GOT3 (cell line): ENCODE data around the gene E4F1.

Experiments
- DNase-seq: peaks from one replicate; lab custom pipeline; 2025; ENCODE audit warnings: mixed read lengths; lab: John Stamatoyannopoulos, UW

E4F1 gene

GRCh38 chr16:2206780-2207433 is 16.5 kb upstream of the E4F1 start:
- DNase-seq = no peak

- no peak for DNase-seq
Measured at GRCh38 chr16:2207872-2208271, 15.5 kb upstream of the E4F1 start.

- DNase-seq = no peak
Measured at GRCh38 chr16:2208308-2208707, 15.1 kb upstream of the E4F1 start.

GRCh38 chr16:2208772-2209171 is 14.6 kb upstream of the E4F1 start:
- no peak for DNase-seq

- DNase-seq = no peak
Measured at GRCh38 chr16:2209258-2210008, 14.0 kb upstream of the E4F1 start.

GRCh38 chr16:2210009-2210332 is 13.4 kb upstream of the E4F1 start:
- DNase-seq = no peak

- no peak for DNase-seq
Measured at GRCh38 chr16:2210386-2211365, 12.7 kb upstream of the E4F1 start, which contains the start of gene BRICD5. Gene BRICD5, minus strand, starts transcription at chr16:2210863. Its CDS starts 30 bp downstream, at chr16:2210833.

- no peak for DNase-seq
Measured at GRCh38 chr16:2211923-2212347, 11.5 kb upstream of the E4F1 start.

GRCh38 chr16:2212362-2213324 is 10.7 kb upstream of the E4F1 start:
- DNase-seq = no peak

- no peak for DNase-seq
Measured at GRCh38 chr16:2213817-2214718, 9.3 kb upstream of the E4F1 start.

- no peak for DNase-seq
Measured at GRCh38 chr16:2214719-2214968, 8.7 kb upstream of the E4F1 start, which contains the start of gene PGP. Gene PGP, minus strand, starts transcription at chr16:2214840. Its CDS starts 63 bp downstream, at chr16:2214777.

GRCh38 chr16:2216330-2216729 is 7.1 kb upstream of the E4F1 start:
- no peak for DNase-seq

- no peak for DNase-seq
Measured at GRCh38 chr16:2223942-2224486, 623 bp downstream of the E4F1 start.

- DNase-seq = no peak
Measured at GRCh38 chr16:2226245-2226793, 2.9 kb downstream of the E4F1 start.

GRCh38 chr16:2226918-2227317 is 3.5 kb downstream of the E4F1 start:
- DNase-seq = no peak

GRCh38 chr16:2228161-2228824 is 4.9 kb downstream of the E4F1 start:
- DNase-seq = no peak

GRCh38 chr16:2229091-2229490 is 5.7 kb downstream of the E4F1 start:
- DNase-seq = no peak

- no peak for DNase-seq
Measured at GRCh38 chr16:2229632-2230250, 6.3 kb downstream of the E4F1 start.

- DNase-seq = no peak
Measured at GRCh38 chr16:2230376-2230775, 7.0 kb downstream of the E4F1 start.
